ENCODE measurements around the gene KCTD17.

The KCTD17 gene

DNA sequence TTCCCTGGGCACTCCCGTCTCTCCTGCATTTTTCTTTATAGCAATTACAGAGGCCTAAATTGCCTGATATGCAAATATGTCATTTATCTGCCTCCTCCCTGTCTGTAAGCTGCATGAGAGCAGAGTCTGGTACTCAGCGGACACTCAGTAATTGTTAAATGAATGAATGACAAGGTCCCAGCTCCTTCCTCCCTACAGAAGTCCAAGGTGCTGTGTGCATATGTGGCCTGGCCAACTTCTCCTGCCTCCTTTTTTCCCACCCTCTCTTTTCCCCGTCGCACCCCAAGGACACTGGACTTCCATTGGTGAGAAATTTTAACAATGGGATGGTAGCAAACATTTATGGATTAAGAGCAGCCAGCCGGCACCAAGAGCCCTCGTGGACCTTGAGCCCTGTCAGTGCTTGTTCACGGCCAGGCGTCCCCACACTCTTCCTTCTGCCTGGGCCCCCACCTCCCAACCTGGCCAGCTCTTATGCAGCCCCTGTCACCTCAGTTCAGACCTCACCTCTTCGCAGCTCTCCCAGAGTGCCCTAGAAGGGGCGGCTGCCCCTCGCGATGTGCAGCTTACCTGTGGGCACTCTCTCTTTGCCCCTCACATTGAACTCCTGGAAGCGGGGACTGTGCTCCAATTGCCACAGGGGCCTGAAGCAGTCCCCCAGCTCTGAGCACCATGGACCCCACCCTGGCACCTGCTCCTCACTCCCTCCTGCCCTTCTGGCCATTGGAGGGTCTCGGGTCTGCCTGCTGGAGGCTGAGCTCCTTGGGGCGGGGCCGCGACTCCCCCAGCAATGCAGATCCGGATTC, 56.5 kb downstream of the KCTD17 start:
- no peaks in the 10 kb centered on the region for H3K27me3 ChIP-seq (ENCODE audit: insufficient read depth, low read length)
- no peak for TF ChIP-seq EZH2 (IDR thresholded peaks at IDR 0.05; ENCODE audit: borderline replicate concordance, low read length)
- TF ChIP-seq, protein P1, sequence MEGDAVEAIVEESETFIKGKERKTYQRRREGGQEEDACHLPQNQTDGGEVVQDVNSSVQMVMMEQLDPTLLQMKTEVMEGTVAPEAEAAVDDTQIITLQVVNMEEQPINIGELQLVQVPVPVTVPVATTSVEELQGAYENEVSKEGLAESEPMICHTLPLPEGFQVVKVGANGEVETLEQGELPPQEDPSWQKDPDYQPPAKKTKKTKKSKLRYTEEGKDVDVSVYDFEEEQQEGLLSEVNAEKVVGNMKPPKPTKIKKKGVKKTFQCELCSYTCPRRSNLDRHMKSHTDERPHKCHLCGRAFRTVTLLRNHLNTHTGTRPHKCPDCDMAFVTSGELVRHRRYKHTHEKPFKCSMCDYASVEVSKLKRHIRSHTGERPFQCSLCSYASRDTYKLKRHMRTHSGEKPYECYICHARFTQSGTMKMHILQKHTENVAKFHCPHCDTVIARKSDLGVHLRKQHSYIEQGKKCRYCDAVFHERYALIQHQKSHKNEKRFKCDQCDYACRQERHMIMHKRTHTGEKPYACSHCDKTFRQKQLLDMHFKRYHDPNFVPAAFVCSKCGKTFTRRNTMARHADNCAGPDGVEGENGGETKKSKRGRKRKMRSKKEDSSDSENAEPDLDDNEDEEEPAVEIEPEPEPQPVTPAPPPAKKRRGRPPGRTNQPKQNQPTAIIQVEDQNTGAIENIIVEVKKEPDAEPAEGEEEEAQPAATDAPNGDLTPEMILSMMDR (IDR thresholded peaks at IDR 0.05; ENCODE audit: low read length) = no peak
- no peaks in the 10 kb centered on the region for H4K20me1 ChIP-seq (ENCODE audit: insufficient read depth, low read length)
- H3K79me2 ChIP-seq (ENCODE audit: insufficient read depth, low read length) = no peaks in the 10 kb centered on the region
- H3K27ac ChIP-seq (ENCODE audit: low read depth, low read length, poor library complexity, severe bottlenecking) = no peak overlapping the region
- no peaks in the 10 kb centered on the region for H3K9me2 ChIP-seq (ENCODE audit: low read depth, low read length)
- H3K4me3 ChIP-seq (ENCODE audit: low read depth, low read length, poor library complexity, severe bottlenecking) = no peak overlapping the region
- H3K9ac ChIP-seq (ENCODE audit: low read length) = no peak overlapping the region
- no peak overlapping the region for H3K4me2 ChIP-seq (ENCODE audit: low read length)
- H3F3A ChIP-seq (ENCODE audit: insufficient read depth, low read length) = no peaks in the 10 kb centered on the region
- H2AFZ ChIP-seq (ENCODE audit: low read length) = no peak overlapping the region
- no peaks in the 10 kb centered on the region for H3K4me1 ChIP-seq (ENCODE audit: insufficient read depth, low read length, severe bottlenecking)
- H3K9me3 ChIP-seq (ENCODE audit: low read length) = no peaks in the 10 kb centered on the region
- no peaks in the 10 kb centered on the region for H3K36me3 ChIP-seq (ENCODE audit: insufficient read depth, low read length)

DNA sequence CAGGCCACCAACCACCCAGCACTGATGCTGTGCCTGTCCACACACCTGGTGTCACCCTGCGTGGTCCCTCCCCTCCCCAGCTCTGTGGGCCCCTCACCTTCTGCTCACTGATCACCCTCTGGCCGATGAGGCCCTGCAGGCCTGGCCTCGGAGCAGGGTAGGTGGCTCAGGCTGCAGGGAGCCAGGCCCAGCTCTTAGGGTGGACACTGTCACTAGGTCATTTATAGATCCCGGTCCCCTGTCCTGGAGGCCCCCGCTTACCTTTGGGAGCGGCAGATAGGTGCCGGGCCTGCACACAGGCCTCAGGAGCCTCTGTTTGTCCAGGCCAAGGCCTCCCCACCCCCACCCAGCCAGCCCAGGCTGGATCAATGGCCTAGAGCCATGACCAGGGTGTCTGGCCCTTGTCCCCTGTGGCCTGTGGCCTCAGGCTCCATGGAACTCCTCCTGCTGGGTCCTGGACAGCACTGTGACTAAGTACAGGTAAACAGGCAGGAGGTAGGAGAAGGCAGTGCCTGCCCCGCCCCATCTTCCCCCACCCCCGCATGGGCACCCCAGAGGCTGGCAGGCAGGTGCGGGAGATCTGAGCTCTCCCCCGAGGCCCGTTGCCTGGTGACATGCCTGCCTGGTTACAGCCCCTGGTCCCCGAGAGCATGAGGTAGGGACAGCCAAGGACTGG, 57.8 kb downstream of the KCTD17 start, which contains the start of gene TMPRSS6:
Gene TMPRSS6 (minus strand): TSS at position 472 of the 676 bp plus-strand sequence. CDS start 6,296 bp downstream, outside the sequence.
- Histone ChIP-seq H3K27ac (ENCODE audit: low read depth, low read length, poor library complexity, severe bottlenecking) (no peak within 1 kb of the TSS), H2AFZ (ENCODE audit: low read length) (no peak within 1 kb of the TSS), H4K20me1 (ENCODE audit: insufficient read depth, low read length) (no peaks in the 10 kb centered on the region), H3F3A (ENCODE audit: insufficient read depth, low read length) (no peaks in the 10 kb centered on the region), H3K4me1 (ENCODE audit: insufficient read depth, low read length, severe bottlenecking) (no peaks in the 10 kb centered on the region), H3K4me2 (ENCODE audit: low read length) (no peak within 1 kb of the TSS), H3K36me3 (ENCODE audit: insufficient read depth, low read length) (no peaks in the 10 kb centered on the region), H3K9me2 (ENCODE audit: low read depth, low read length) (no peaks in the 10 kb centered on the region), H3K79me2 (ENCODE audit: insufficient read depth, low read length) (no peaks in the 10 kb centered on the region), H3K9ac (ENCODE audit: low read length) (no peak within 1 kb of the TSS), H3K27me3 (ENCODE audit: insufficient read depth, low read length) (no peaks in the 10 kb centered on the region), H3K9me3 (ENCODE audit: low read length) (no peaks in the 10 kb centered on the region), H3K4me3 (ENCODE audit: low read depth, low read length, poor library complexity, severe bottlenecking) (no peak within 1 kb of the TSS)
- TF ChIP-seq, protein P1 (IDR thresholded peaks at IDR 0.05; ENCODE audit: low read length) = no peak
- TF ChIP-seq EZH2 (IDR thresholded peaks at IDR 0.05; ENCODE audit: borderline replicate concordance, low read length) = no peak

DNA sequence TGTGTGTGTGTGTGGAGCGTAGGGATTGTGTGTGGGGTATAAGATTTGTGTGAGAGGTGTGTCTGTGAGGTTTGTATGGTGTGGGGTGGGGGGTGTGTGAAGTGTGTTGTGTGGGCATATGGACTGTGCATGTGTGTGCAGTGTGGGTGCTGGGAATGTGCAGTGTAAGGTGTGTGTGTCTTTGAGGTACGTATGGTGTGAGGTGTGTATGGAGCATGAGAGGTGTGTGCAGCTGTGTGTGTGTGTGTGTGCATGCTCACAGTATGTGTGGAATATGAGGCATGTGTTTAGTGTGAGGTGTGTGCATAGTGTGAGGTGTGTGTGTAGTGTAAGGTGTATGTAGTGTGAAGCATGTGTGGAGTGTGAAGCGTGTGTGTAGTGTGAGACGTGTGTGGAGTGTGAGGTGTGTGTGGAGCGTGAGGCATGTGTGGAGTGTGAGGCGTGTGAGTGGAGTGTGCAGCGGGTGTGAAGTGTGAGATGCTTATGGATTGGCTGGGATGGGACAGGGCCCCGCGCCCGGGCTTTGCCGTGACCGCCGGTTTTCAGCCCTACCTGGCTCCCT, 59.7 kb downstream of the KCTD17 start:
- no peak for TF ChIP-seq EZH2 (IDR thresholded peaks at IDR 0.05; ENCODE audit: borderline replicate concordance, low read length)
- TF ChIP-seq, protein P1 (IDR thresholded peaks at IDR 0.05; ENCODE audit: low read length) = no peak
- no peak overlapping the region for H2AFZ ChIP-seq (ENCODE audit: low read length)
- H3K9me2 ChIP-seq (ENCODE audit: low read depth, low read length) = no peaks in the 10 kb centered on the region
- no peaks in the 10 kb centered on the region for H3K4me1 ChIP-seq (ENCODE audit: insufficient read depth, low read length, severe bottlenecking)
- H3K4me2 ChIP-seq (ENCODE audit: low read length) = no peak overlapping the region
- no peaks in the 10 kb centered on the region for H4K20me1 ChIP-seq (ENCODE audit: insufficient read depth, low read length)
- H3K9ac ChIP-seq (ENCODE audit: low read length) = no peak overlapping the region
- H3K27ac ChIP-seq (ENCODE audit: low read depth, low read length, poor library complexity, severe bottlenecking) = no peak overlapping the region
- H3K27me3 ChIP-seq (ENCODE audit: insufficient read depth, low read length) = no peaks in the 10 kb centered on the region
- H3K36me3 ChIP-seq (ENCODE audit: insufficient read depth, low read length) = no peaks in the 10 kb centered on the region
- no peak overlapping the region for H3K4me3 ChIP-seq (ENCODE audit: low read depth, low read length, poor library complexity, severe bottlenecking)
- no peaks in the 10 kb centered on the region for H3F3A ChIP-seq (ENCODE audit: insufficient read depth, low read length)
- no peaks in the 10 kb centered on the region for H3K9me3 ChIP-seq (ENCODE audit: low read length)
- no peaks in the 10 kb centered on the region for H3K79me2 ChIP-seq (ENCODE audit: insufficient read depth, low read length)
